DND-41 (cell line): ENCODE measurements around the gene LGI4.

ENCODE experiments used
- CTCF ChIP-seq: IDR thresholded peaks from 2 replicates; pipeline ENCODE4 v1.5.1; 2012; ENCODE audit warnings: borderline replicate concordance, low read length, moderate library complexity, mild to moderate bottlenecking; ENCODE audit not compliant: poor library complexity, severe bottlenecking; ENCODE audit errors: extremely low read depth
- EZH2 ChIP-seq: IDR thresholded peaks from 3 replicates; pipeline ENCODE4 v1.6.1; 2012; ENCODE audit warnings: borderline replicate concordance, low read depth, mild to moderate bottlenecking, moderate library complexity, low read length, inconsistent platforms; ENCODE audit not compliant: severe bottlenecking

GRCh38 chr19:35171730-35172129 lies 36.9 kb upstream of the LGI4 start:
- TF ChIP-seq CTCF (no peak), EZH2 (no peak)
